ENCODE measurements around the gene KIF22.
A peak's percentile ranks its signal among the peaks of the same experiment; 100 is the strongest.
"Not testable (repeated sequence)": the region's sequence is repeated elsewhere in the genome, so short reads cannot be mapped to it uniquely, and the experiment has no call there.

KIF22 gene

DNA sequence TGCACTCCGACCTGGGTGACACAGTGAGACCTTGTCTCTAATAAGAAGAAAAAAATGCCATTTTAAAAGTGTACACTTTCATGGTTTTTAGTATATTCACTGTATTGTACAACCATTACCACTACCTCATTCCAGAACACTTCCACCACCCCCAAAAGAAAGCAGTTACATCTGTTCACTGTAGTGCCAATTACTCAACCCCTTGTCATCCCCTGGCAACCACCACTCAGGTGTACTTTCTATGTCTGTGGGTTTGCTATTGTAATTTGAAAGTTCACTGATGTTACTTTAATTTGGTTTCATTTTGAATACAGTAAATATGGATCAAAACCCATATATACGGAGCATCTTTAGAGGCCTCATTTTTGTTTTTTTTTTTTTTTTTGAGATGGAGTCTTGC, 6.4 kb upstream of the KIF22 start:
- no peaks in the 10 kb centered on the region for H3K79me2 ChIP-seq (ENCODE audit: low read length)
- DNase-seq, result peak; percentile 26

DNA sequence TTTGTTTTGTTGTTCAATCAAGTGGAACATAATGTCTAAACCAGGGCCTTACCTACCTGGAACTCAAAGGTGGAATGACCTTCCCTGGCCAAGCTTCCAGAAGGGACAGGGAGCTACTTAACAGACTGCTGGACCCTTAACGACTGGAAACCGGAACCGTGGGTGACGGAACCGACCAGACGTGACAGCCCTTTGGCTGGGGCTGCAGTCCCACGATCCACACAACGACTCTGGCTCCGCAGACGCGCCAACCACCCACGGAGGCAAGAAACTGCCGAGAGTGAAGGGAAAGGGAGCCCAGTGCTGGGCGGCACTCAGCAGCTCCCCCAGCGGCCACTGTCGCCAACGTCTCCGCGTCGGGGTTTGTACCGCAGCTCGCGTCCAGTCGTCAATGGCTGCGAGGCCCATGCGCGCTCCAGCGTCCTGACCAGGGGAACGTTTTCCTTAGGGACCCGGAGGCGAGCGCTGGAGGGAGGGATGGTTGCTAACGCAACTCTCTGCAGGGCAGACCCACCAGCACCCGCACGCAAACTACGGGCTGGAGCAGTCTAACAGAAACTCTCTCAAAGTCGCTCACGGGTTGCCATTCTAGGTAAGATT, 5.5 kb upstream of the KIF22 start:
- peaks cover 5% of the 10 kb centered on the region for H3F3A ChIP-seq (ENCODE audit: insufficient read depth, low read length)
- no peaks in the 10 kb centered on the region for H3K36me3 ChIP-seq (replicated peaks; ENCODE audit: insufficient read depth, low read length)
- H3K27me3 ChIP-seq (replicated peaks; ENCODE audit: insufficient read depth, low read length), result no peaks in the 10 kb centered on the region
- TF ChIP-seq, protein P1, sequence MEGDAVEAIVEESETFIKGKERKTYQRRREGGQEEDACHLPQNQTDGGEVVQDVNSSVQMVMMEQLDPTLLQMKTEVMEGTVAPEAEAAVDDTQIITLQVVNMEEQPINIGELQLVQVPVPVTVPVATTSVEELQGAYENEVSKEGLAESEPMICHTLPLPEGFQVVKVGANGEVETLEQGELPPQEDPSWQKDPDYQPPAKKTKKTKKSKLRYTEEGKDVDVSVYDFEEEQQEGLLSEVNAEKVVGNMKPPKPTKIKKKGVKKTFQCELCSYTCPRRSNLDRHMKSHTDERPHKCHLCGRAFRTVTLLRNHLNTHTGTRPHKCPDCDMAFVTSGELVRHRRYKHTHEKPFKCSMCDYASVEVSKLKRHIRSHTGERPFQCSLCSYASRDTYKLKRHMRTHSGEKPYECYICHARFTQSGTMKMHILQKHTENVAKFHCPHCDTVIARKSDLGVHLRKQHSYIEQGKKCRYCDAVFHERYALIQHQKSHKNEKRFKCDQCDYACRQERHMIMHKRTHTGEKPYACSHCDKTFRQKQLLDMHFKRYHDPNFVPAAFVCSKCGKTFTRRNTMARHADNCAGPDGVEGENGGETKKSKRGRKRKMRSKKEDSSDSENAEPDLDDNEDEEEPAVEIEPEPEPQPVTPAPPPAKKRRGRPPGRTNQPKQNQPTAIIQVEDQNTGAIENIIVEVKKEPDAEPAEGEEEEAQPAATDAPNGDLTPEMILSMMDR (IDR thresholded peaks at IDR 0.05; ENCODE audit: low read length), result peak; percentile 60
- TF ChIP-seq EZH2 (optimal IDR thresholded peaks at IDR 0.05; ENCODE audit: low read depth, low read length) (no peak), EZH2phosphoT487 (IDR thresholded peaks at IDR 0.05; ENCODE audit: low read length) (no peak)
- 0 out of 2 replicates have a peak overlapping the region, but pooled peaks have one; percentile 7 for H3K4me3 ChIP-seq (ENCODE audit: low read length)
- H4K20me1 ChIP-seq (ENCODE audit: insufficient read depth, low read length), result no peaks in the 10 kb centered on the region
- H3K9ac ChIP-seq (ENCODE audit: low read length), result no peak overlapping the region
- no peak overlapping the region for H3K27ac ChIP-seq (ENCODE audit: low read length)
- peak overlapping the region; percentile 57 for H2AFZ ChIP-seq (ENCODE audit: low read length)
- H3K9me2 ChIP-seq (replicated peaks; ENCODE audit: insufficient read depth, low read length), result no peaks in the 10 kb centered on the region
- H3K4me2 ChIP-seq (ENCODE audit: low read depth, low read length), result peak overlapping the region; percentile 24; the same call in 1 of the 2 replicates
- 0 out of 2 replicates have a peak, but pooled peaks cover 2% of the 10 kb centered on the region for H3K79me2 ChIP-seq (ENCODE audit: low read length)
- peak; percentile 27 for DNase-seq
- no peaks in the 10 kb centered on the region for H3K9me3 ChIP-seq (replicated peaks; ENCODE audit: insufficient read depth, low read length)
- peaks cover 4% of the 10 kb centered on the region; the same call in 1 of the 2 replicates for H3K4me1 ChIP-seq (ENCODE audit: low read length)

More for the DNA sequence above, 6.4 kb upstream of the KIF22 start:
- H4K20me1 ChIP-seq (ENCODE audit: insufficient read depth, low read length), result no peaks in the 10 kb centered on the region
- no peak overlapping the region for H3K9ac ChIP-seq (ENCODE audit: low read length)
- no peak overlapping the region for H3K27ac ChIP-seq (ENCODE audit: low read length)
- no peak for TF ChIP-seq EZH2phosphoT487 (IDR thresholded peaks at IDR 0.05; ENCODE audit: low read length)
- no peak for TF ChIP-seq EZH2 (optimal IDR thresholded peaks at IDR 0.05; ENCODE audit: low read depth, low read length)
- TF ChIP-seq, protein P1 (IDR thresholded peaks at IDR 0.05; ENCODE audit: low read length), result no peak
- no peak overlapping the region for H3K4me2 ChIP-seq (ENCODE audit: low read depth, low read length)
- no peak overlapping the region for H2AFZ ChIP-seq (ENCODE audit: low read length)
- no peak overlapping the region for H3K4me3 ChIP-seq (ENCODE audit: low read length)
- no peaks in the 10 kb centered on the region for H3K9me2 ChIP-seq (replicated peaks; ENCODE audit: insufficient read depth, low read length)
- H3K9me3 ChIP-seq (replicated peaks; ENCODE audit: insufficient read depth, low read length), result no peaks in the 10 kb centered on the region
- H3K36me3 ChIP-seq (replicated peaks; ENCODE audit: insufficient read depth, low read length), result no peaks in the 10 kb centered on the region
- no peaks in the 10 kb centered on the region for H3K27me3 ChIP-seq (replicated peaks; ENCODE audit: insufficient read depth, low read length)
- H3F3A ChIP-seq (ENCODE audit: insufficient read depth, low read length), result peaks cover 5% of the 10 kb centered on the region
- H3K4me1 ChIP-seq (ENCODE audit: low read length), result no peaks in the 10 kb centered on the region

DNA sequence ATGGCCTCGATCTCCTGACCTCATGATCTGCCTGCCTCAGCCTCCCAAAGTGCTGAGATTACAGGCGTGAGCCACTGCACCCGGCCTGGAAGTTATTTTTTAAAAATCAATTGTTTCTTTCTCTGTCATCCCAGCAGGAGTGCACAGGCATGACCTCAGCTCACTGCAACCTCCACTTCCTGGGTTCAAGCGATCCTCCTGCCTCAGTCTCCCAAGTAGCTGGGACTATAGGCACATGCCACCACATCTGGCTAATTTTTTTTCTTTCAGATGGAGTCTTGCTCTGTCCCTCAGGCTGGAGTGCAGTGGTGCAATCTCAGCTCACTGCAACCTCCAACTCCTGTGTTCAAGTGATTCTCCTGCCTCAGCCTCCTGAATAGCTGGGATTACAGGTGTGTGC, 3.4 kb upstream of the KIF22 start:
- not testable (repeated sequence) for H3K4me3 ChIP-seq (ENCODE audit: low read length)

DNA sequence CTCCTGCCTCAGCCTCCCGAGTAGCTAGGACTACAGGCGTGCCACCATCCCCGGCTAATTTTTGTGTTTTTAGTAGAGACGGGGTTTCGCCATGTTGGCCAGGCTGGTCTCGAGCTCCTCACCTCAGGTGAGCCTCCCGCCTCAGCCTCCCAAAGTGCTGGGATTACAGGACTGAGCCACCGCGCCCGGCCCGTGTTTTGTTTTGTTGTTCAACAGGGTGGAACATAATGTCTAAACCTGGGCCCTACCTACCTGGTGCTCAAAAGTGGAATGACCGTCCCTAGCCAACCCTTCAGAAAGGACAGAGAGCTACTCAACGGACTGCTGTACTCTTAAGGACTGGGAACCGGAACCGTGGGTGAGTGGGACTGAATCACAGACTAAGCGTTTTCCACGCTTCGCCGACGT, 772 bp upstream of the KIF22 start:
- peak overlapping the region; percentile 82 for H3K4me3 ChIP-seq (ENCODE audit: low read length)
- H3K9me3 ChIP-seq (replicated peaks; ENCODE audit: insufficient read depth, low read length), result no peaks in the 10 kb centered on the region
- peak overlapping the region; percentile 74; the same call in 1 of the 2 replicates for H3K27ac ChIP-seq (ENCODE audit: low read length)
- H3K36me3 ChIP-seq (replicated peaks; ENCODE audit: insufficient read depth, low read length), result 0 out of 2 replicates have a peak, but pooled peaks cover 3% of the 10 kb centered on the region
- H3F3A ChIP-seq (ENCODE audit: insufficient read depth, low read length), result peaks cover 5% of the 10 kb centered on the region
- no peak for DNase-seq
- TF ChIP-seq, protein P1 (IDR thresholded peaks at IDR 0.05; ENCODE audit: low read length), result no peak
- no peak for TF ChIP-seq EZH2 (optimal IDR thresholded peaks at IDR 0.05; ENCODE audit: low read depth, low read length)
- no peak for TF ChIP-seq EZH2phosphoT487 (IDR thresholded peaks at IDR 0.05; ENCODE audit: low read length)
- H4K20me1 ChIP-seq (ENCODE audit: insufficient read depth, low read length), result no peaks in the 10 kb centered on the region
- H2AFZ ChIP-seq (ENCODE audit: low read length), result peak overlapping the region; percentile 98
- no peaks in the 10 kb centered on the region for H3K27me3 ChIP-seq (replicated peaks; ENCODE audit: insufficient read depth, low read length)
- peaks cover 45% of the 10 kb centered on the region for H3K79me2 ChIP-seq (ENCODE audit: low read length)
- H3K9me2 ChIP-seq (replicated peaks; ENCODE audit: insufficient read depth, low read length), result no peaks in the 10 kb centered on the region
- peak overlapping the region; percentile 98 for H3K4me2 ChIP-seq (ENCODE audit: low read depth, low read length)
- peak overlapping the region; percentile 88 for H3K9ac ChIP-seq (ENCODE audit: low read length)
- H3K4me1 ChIP-seq (ENCODE audit: low read length), result peaks cover 19% of the 10 kb centered on the region

More for the DNA sequence above, 3.4 kb upstream of the KIF22 start:
- DNase-seq; H3K4me2 ChIP-seq (ENCODE audit: low read depth, low read length); H4K20me1 ChIP-seq (ENCODE audit: insufficient read depth, low read length); H3K9me2 ChIP-seq (replicated peaks; ENCODE audit: insufficient read depth, low read length); H3F3A ChIP-seq (ENCODE audit: insufficient read depth, low read length); H3K9me3 ChIP-seq (replicated peaks; ENCODE audit: insufficient read depth, low read length); H2AFZ ChIP-seq (ENCODE audit: low read length); H3K27me3 ChIP-seq (replicated peaks; ENCODE audit: insufficient read depth, low read length); H3K36me3 ChIP-seq (replicated peaks; ENCODE audit: insufficient read depth, low read length); H3K27ac ChIP-seq (ENCODE audit: low read length); H3K9ac ChIP-seq (ENCODE audit: low read length): not testable (repeated sequence)
- Histone ChIP-seq H3K4me1 (ENCODE audit: low read length) (peaks cover 12% of the 10 kb centered on the region), H3K79me2 (ENCODE audit: low read length) (peaks cover 19% of the 10 kb centered on the region)

All from MM.1S (cell line).